Measurements from ENCODE around the gene DEPDC1B.
"Not testable (repeated sequence)": the region's sequence is repeated elsewhere in the genome, so short reads cannot be mapped to it uniquely, and the experiment has no call there.

The DEPDC1B gene

DNA sequence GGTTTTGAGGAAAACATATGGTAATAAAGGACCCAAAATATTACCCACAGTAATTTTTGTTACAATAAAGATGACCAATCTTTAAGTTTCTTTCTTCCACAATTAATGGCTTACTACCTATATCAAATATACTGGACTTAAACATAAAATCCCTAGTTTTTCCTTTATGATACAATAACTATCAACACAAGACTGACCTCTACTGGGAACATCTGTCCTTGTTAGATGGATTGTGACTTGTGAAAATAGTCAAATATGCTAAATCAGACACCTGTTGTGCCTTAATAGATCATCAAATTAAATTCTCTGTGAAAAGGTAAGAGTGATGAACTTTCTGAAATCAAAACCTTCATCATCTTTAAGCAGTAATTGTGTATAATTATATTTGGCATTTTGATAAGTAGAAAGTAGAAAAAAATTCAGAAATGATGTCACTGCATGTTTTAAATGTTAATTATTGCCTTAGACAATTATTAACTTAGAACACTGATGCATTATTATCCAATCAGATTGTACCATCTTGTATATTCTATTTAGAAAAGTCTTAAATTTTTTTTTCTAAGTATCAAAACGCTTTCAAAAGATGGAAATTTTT is 113.6 kb downstream of the DEPDC1B start:
- FAIRE-seq (no peak), DNase-seq (ENCODE audit: low spot score) (no peak)

GRCh38 chr5:60585618-60586017 is 114.3 kb downstream of the DEPDC1B start:
- DNase-seq (ENCODE audit: low spot score) (no peak), FAIRE-seq (no peak)

DNA sequence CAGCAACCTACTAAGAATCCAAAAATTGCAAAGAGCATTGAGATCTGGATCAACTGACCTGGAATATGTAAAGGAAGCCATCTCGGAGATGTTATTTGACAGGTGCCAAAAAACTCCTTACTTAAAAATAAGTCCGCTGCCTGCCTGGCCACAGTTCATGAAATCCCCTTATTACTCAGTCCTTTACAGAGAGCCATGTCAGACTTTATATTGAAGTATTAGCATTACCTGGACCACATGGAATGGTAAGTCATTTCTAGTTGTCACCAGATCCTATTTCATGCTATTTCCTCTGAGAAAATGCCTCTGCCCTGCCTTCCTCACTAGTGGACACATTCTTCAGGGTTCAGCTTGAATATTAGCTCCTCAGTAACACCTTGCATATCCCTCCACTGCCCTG is 115.7 kb downstream of the DEPDC1B start:
- FAIRE-seq, result no peak
- no peak for DNase-seq (ENCODE audit: low spot score)

GRCh38 chr5:60583616-60584015 is 116.3 kb downstream of the DEPDC1B start:
- DNase-seq (ENCODE audit: low spot score) (no peak), FAIRE-seq (no peak)

- DNase-seq (ENCODE audit: low spot score) (no peak), FAIRE-seq (no peak)
These were observed 121.7 kb downstream of the DEPDC1B start for GRCh38 chr5:60578315-60578714.

DNA sequence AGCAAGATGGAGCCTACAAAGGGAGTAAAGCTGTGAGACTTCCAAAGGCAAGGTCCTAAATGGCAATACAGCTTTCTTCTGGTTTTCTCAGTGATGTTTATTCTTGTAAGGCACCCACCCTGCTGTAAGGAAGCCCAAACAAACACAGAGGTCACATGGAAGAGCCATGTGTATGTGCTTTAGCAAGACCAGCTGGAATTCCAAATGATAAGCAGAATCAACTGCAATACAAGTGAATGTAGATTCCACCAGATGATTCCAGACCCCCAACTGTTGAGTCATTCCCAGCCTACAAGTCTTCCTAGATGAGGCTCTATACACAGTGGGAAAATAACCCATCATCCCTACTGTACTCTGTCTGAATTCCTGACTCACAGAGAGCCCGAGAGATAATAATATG is 122.8 kb downstream of the DEPDC1B start:
- FAIRE-seq, result no peak

GRCh38 chr5:60576425-60576824 is 123.5 kb downstream of the DEPDC1B start:
- no peak for FAIRE-seq
- DNase-seq (ENCODE audit: low spot score), result no peak

More for the DNA sequence above, 122.8 kb downstream of the DEPDC1B start:
- no peak for DNase-seq (ENCODE audit: low spot score)

GRCh38 chr5:60568646-60569045 is 131.3 kb downstream of the DEPDC1B start:
- DNase-seq (ENCODE audit: low spot score), result no peak
- FAIRE-seq, result no peak

- FAIRE-seq, result no peak
- DNase-seq (ENCODE audit: low spot score), result no peak
These were observed 136.2 kb downstream of the DEPDC1B start for GRCh38 chr5:60563696-60564324.

DNA sequence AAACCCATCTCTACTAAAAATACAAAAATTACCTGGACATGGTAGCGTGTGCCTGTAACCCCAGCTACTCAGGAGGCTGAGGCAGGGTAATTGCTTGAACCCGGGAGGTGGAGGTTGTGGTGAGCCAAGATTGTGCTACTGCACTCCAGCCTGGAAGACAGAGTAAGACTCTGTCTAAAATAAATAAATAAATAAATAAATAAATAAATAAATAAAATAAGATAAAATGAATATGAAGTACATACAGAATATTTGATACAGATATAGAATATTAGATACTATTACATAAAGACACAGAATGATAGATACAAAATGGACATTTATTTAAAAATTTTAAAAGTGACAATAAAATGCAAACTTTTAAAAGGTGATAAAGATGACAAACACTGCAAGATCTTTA is 146.7 kb downstream of the DEPDC1B start:
- DNase-seq (ENCODE audit: low spot score); FAIRE-seq: not testable (repeated sequence)

DNA sequence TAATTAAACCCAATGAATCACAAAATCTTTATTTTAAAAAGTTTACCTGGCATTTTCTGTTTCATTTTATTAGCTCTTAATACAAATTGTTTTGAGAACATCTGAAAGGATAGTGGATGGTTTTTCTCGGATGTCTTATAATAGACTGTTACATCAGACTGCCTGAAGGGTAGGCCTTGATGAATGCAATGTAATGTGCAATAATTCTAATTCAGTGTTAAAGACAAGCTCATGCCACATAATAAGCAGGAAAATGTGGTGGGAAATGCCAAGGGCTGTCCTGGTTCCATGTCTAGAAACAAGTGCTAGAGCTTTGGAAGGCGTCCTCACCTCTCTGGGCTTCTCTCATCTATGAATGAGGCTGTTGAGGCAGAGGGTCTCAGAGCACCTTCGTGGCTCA is 148.1 kb downstream of the DEPDC1B start:
- DNase-seq (ENCODE audit: low spot score), result no peak
- no peak for FAIRE-seq

GRCh38 chr5:60551250-60551649 is 148.7 kb downstream of the DEPDC1B start:
- FAIRE-seq, result no peak
- no peak for DNase-seq (ENCODE audit: low spot score)

DNA sequence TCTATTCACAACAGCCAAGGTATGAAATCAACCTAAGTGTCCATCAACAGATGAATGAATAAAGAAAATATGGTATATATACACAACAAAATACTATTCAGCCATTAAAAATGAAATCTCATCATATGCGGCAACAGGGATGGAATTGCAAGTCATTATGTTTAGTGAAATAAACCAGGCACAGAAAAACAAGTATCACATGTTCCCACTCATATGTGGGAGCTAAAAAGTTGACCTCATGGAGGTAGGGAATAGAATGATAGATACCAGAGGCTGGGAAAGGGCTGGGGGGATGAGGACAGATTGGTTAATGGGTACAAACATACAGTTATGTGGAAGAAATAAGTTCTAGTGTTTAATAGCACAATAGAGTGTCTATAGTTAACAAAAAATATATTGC is 149.7 kb downstream of the DEPDC1B start:
- FAIRE-seq (no peak), DNase-seq (ENCODE audit: low spot score) (no peak)

DNA sequence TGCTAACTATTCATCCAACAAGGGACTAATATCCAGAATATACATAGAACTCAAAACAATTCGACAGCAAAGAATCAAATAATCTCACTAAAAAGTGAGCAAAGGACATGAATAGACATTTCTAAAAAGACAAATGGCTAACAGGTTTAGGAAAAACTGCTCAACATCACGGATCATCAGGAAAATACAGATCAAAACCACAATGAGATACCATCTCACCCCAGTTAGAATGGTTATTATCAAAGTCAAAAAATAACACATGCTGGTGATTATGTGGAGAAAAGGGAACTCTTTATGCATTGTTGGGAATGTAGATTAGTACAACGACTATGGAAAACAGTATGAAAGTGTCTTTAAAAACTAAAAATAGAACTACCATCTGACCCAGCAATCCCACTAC is 150.1 kb downstream of the DEPDC1B start:
- DNase-seq (ENCODE audit: low spot score) (no peak), FAIRE-seq (no peak)
